Measurements from ENCODE around the gene CEBPB.

CEBPB gene

GRCh38 chr20:50226093-50226974 lies 35.7 kb downstream of the CEBPB start:
- in situ Hi-C loops (cut with MboI; ENCODE audit: low sequenced_read_pairs): no loop called here

GRCh38 chr20:50227506-50227905 lies 36.9 kb downstream of the CEBPB start:
- in situ Hi-C loops (cut with MboI; ENCODE audit: low sequenced_read_pairs): no loop called here

DNA sequence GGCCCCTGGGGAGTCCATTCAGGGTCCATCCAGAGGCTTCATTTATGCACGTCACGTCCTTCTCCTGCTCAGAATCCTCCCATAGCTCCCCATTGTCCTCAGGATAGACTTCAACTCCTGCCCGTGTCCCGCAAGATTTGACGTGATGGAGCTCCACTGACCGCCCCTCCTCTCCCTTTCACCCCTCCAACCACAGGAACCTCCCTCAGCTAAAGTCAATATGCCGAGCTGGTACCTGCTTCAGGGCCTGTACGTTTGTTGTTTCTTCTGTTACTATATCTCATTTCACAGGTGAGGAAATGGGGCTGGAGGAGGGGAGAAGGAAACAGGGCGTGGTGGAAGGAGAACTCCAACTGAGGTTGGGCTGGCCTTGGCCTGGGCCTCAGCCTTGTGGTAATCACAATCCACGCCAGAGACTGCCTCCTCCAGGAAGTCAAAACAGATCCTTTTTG lies 38.6 kb downstream of the CEBPB start:
- in situ Hi-C loops (cut with MboI; ENCODE audit: low sequenced_read_pairs): no loop called here

- in situ Hi-C loops (cut with MboI; ENCODE audit: low sequenced_read_pairs): no loop called here
These were observed 39.6 kb downstream of the CEBPB start for GRCh38 chr20:50230184-50230583.

DNA sequence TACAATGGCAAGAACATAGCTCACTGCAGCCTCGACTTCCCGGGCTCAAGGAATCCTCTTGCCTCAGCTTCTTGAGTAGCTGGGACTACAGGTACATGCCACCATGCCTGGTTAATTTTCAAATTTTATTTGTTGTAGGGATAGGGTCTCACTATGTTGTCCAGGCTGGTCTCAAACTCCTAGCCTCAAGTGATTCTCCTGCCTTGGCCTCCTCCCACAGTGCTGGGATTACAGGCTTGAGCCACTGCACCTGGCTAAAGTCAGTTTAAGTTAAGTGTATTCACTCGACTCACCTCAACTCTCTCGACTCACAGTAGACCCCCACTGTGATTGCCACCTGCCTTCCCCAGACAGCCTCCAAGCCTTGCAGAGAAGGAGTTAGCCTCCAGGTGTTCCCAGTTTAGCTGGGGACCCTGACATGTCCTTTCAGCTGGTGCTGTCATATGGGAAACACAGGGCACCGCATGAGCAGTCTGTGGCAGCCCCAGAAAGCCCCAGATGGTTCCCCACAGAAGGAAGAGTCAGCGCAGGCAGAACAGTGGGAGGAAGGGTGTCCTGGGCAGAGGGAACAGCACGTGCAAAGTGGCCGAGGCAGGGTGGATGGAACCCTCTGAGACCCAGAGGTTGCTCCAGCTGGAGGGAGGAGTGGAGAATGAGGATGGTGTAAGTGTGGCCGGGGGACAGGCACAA lies 40.4 kb downstream of the CEBPB start:
- in situ Hi-C loops (cut with MboI; ENCODE audit: low sequenced_read_pairs): no loop called here

- in situ Hi-C loops (cut with MboI; ENCODE audit: low sequenced_read_pairs): no loop called here
These were observed 41.2 kb downstream of the CEBPB start for GRCh38 chr20:50231854-50232253.

DNA sequence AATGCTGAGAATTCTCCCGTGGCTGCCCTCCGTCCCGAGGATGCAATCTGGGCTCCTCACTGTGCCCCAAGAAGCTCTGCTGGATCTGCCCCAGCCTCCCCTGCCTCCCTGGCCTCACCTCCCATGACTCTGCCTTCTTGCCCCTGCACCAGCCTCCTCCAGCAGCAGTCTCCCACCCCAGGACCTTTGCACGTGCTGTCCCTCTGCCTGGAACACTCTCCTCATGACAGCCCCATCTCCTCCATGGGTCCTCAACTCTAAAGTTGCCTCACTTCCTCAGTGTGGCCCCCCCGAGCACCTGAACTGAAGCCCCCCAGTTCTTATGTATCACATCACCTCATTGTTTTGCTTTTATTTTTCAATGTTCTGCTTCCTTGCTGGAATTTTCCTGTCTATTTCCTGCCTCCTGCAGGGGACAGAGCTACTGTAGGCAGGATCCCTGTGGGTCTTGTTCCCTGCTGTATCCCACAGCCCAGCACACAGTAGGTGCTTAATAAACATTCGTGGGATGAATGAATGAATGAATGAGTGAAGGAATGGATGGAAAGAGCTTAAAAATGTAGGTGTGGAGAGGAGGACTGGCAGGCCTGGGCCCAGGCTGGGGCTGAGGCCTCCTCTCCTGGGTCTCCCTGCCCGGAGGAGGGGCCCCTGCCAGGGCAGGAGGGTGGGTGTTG lies 42.2 kb downstream of the CEBPB start:
- in situ Hi-C loops (cut with MboI; ENCODE audit: low sequenced_read_pairs): no loop called here

- in situ Hi-C loops (cut with MboI; ENCODE audit: low sequenced_read_pairs): no loop called here
These were observed 42.9 kb downstream of the CEBPB start for GRCh38 chr20:50233325-50234212.

GRCh38 chr20:50234288-50234687 lies 43.7 kb downstream of the CEBPB start:
- in situ Hi-C loops (cut with MboI; ENCODE audit: low sequenced_read_pairs): no loop called here

DNA sequence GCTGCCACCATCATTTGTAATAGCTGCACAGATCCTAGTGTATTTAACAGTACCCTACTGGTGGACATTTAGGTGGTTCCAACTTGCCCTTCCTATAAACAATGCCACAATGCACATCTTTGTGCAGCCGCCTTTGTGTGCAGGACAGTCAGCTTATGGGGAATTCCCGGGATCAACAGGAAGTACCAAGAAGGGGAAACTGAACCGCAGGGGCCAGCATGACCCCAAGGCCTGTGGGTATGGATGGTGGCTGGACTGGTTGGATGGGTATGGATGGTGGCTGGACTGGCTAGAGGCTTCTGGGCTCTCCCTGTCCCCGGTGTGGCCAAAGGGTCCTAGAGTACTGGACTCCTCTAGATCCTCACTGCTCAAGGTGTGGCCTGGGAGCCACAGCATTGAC lies 46.7 kb downstream of the CEBPB start:
- in situ Hi-C loops (cut with MboI; ENCODE audit: low sequenced_read_pairs): no loop called here

GRCh38 chr20:50238081-50238800 lies 47.6 kb downstream of the CEBPB start:
- in situ Hi-C loops (cut with MboI; ENCODE audit: low sequenced_read_pairs): no loop called here

DNA sequence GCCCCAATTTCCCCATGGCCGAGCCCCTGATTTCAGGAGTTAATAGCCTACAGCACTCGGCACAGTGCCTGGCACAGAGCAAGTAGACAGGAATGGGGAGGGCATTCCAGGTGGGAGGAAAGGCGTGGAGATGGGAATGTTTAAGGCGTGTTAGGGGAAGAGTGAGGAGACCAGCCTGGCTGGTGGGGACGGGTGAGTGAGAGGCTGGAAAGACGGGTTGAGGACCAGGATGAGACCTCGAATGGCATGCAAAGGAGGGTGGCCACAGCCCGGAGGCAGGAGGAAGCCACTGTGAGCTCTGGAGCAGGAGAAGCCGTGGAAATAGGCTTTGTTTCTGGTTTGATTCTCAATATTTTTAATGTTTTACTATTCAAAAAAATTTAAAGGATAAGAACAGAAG lies 49.5 kb downstream of the CEBPB start:
- in situ Hi-C loops (cut with MboI; ENCODE audit: low sequenced_read_pairs): no loop called here

DNA sequence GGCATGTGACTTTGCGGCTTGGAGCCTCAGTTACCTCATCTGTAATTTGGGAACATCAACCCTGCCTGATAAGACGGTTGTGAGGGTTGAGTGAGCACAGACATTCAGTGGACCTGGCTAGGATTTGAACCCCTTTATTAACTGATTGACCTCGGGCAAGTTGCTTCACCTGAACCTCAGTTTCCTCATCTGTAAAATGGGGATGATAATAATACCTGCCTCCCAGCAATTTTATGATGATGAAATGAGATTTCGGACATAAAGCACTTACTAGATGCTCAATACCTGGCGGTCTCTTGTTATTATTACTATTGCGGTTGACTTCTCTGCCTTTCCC lies 51.5 kb downstream of the CEBPB start:
- in situ Hi-C loops (cut with MboI; ENCODE audit: low sequenced_read_pairs): no loop called here
